Gastrocnemius medialis (tissue), 4 donors: ENCODE measurements around the gene GABRG3. TPM values are rescaled to one million over a fixed set of nuclear protein-coding genes. Genes with fewer than 3 reads are reported as not detected.

ENCODE experiments used
- ATAC-seq, 2 donors: fragments of 150-250 bp; one replicate each; pipeline ENCODE4 v1.9.1; 2016
- DNase-seq, 2 donors: peaks; one replicate each; pipeline ENCODE4 v3.0.0-alpha.2; 2019
- H3K27ac ChIP-seq, 4 donors: fragments of 200-600 bp; sonication (generic); 1 replicate in 1 of 4; 2 replicates in 3 of 4; pipeline ENCODE4 v1.5.1; 2016 to 2018; ENCODE audit warnings: mild to moderate bottlenecking in 2 of 4, moderate library complexity in 1 of 4
- H3K27me3 ChIP-seq, 3 donors: fragments of 200-600 bp; sonication (generic) in 2 of 3; 1 replicate in 1 of 3; 2 replicates in 2 of 3; pipeline versions ENCODE4 v1.5.1 to v1.6.0; 2016 to 2019; ENCODE audit warnings: mild to moderate bottlenecking in 1 of 3, moderate library complexity in 1 of 3
- H3K36me3 ChIP-seq, 2 donors: fragments of 200-600 bp; sonication (generic) in 1 of 2; one replicate each; pipeline ENCODE4 v1.5.1; 2017 to 2018
- H3K4me1 ChIP-seq, 2 donors: fragments of 200-600 bp; sonication (generic) in 1 of 2; one replicate each; pipeline ENCODE4 v1.5.1; 2016 to 2017; ENCODE audit warnings: mild to moderate bottlenecking in 2 of 2
- H3K4me3 ChIP-seq, 4 donors: fragments of 200-600 bp; sonication (generic) in 3 of 4; 1 replicate in 1 of 4; 2 replicates in 3 of 4; pipeline ENCODE4 v1.5.1; 2016 to 2019; ENCODE audit warnings: mild to moderate bottlenecking in 2 of 4
- H3K9me3 ChIP-seq, 3 donors: fragments of 200-600 bp; sonication (generic) in 2 of 3; 1 replicate in 1 of 3; 2 replicates in 2 of 3; pipeline ENCODE4 v1.5.1; 2016 to 2019
- POLR2A ChIP-seq, 2 donors: fragments of 450-650 bp; IDR thresholded peaks; one replicate each; pipeline ENCODE4 v1.6.1; 2017; ENCODE audit warnings: antibody characterized with exemption in 2 of 2, mild to moderate bottlenecking in 2 of 2, moderate library complexity in 2 of 2
- in situ Hi-C, 4 donors: fragments of 200-750 bp; cut with MboI; loops; one replicate each; pipeline versions ENCODE4 v1.15.0 to v1.8.0; 2017; ENCODE audit warnings: low sequenced_read_pairs in 4 of 4
- intact Hi-C: fragments of 100-400 bp; cut with DNase I; formaldehyde crosslinking; loops from one replicate; pipeline ENCODE4 v1.15.1; 2023; ENCODE audit warnings: low total_unique reads
- total RNA-seq, 4 donors: library from RNA; depleted of rRNA; stranded (reverse); fragments of >200 nt; gene quantifications; one replicate each; pipeline versions ENCODE4 v1.1.0 to v1.2.3, GENCODE V29; 2016
- TF ChIP-seq, protein P1 (sequence below), 5 experiments: fragments of 450-650 bp in 3 of 5; fragments of 200-600 bp in 2 of 5; sonication (generic) in 2 of 5; IDR thresholded peaks in 4 of 5; conservative IDR thresholded peaks in 1 of 5; 1 replicate in 4 of 5; 2 replicates in 1 of 5; pipeline ENCODE4 v1.5.1; 2016 to 2019; ENCODE audit warnings: antibody characterized with exemption in 5 of 5, mild to moderate bottlenecking in 3 of 5, moderate library complexity in 3 of 5

The GABRG3 gene
- total RNA-seq, 4 donors from 2014 or later: not detected

GRCh38 chr15:27271258-27271657 is 300.3 kb downstream of the GABRG3 start:
- TF ChIP-seq, protein P1, sequence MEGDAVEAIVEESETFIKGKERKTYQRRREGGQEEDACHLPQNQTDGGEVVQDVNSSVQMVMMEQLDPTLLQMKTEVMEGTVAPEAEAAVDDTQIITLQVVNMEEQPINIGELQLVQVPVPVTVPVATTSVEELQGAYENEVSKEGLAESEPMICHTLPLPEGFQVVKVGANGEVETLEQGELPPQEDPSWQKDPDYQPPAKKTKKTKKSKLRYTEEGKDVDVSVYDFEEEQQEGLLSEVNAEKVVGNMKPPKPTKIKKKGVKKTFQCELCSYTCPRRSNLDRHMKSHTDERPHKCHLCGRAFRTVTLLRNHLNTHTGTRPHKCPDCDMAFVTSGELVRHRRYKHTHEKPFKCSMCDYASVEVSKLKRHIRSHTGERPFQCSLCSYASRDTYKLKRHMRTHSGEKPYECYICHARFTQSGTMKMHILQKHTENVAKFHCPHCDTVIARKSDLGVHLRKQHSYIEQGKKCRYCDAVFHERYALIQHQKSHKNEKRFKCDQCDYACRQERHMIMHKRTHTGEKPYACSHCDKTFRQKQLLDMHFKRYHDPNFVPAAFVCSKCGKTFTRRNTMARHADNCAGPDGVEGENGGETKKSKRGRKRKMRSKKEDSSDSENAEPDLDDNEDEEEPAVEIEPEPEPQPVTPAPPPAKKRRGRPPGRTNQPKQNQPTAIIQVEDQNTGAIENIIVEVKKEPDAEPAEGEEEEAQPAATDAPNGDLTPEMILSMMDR (IDR thresholded peaks at IDR 0.05 in 4 of 5, conservative IDR thresholded peaks at IDR 0.05 in 1 of 5): no peak
- no peaks in the 10 kb centered on the region for H3K27me3 ChIP-seq
- H3K9me3 ChIP-seq: no peaks in the 10 kb centered on the region
- no peak overlapping the region for H3K4me3 ChIP-seq
- ATAC-seq (no peak), DNase-seq (no peak)
- H3K27ac ChIP-seq: no peak overlapping the region
- intact Hi-C loops: no loop called here
- H3K4me1 ChIP-seq: no peaks in the 10 kb centered on the region
- in situ Hi-C loops: no loop called here
- H3K36me3 ChIP-seq: no peaks in the 10 kb centered on the region

GRCh38 chr15:27272427-27272826 is 301.4 kb downstream of the GABRG3 start:
- DNase-seq: no peak
- ATAC-seq: no peak
- in situ Hi-C loops (no loop called here), intact Hi-C loops (no loop called here)
- no peaks in the 10 kb centered on the region for H3K4me1 ChIP-seq
- H3K36me3 ChIP-seq: no peaks in the 10 kb centered on the region
- TF ChIP-seq POLR2A (IDR thresholded peaks at IDR 0.05): no peak
- TF ChIP-seq, protein P1 (IDR thresholded peaks at IDR 0.05 in 4 of 5, conservative IDR thresholded peaks at IDR 0.05 in 1 of 5): no peak
- no peaks in the 10 kb centered on the region for H3K9me3 ChIP-seq
- no peak overlapping the region for H3K27ac ChIP-seq
- no peak overlapping the region for H3K4me3 ChIP-seq
- H3K27me3 ChIP-seq: no peaks in the 10 kb centered on the region

GRCh38 chr15:27273506-27273905 is 302.5 kb downstream of the GABRG3 start:
- Histone ChIP-seq H3K27me3 (no peaks in the 10 kb centered on the region), H3K36me3 (no peaks in the 10 kb centered on the region), H3K4me1 (no peaks in the 10 kb centered on the region), H3K4me3 (no peak overlapping the region), H3K9me3 (no peaks in the 10 kb centered on the region), H3K27ac (no peak overlapping the region)
- intact Hi-C loops (no loop called here), in situ Hi-C loops (no loop called here)
- ATAC-seq (no peak), DNase-seq (no peak)
- TF ChIP-seq POLR2A (IDR thresholded peaks at IDR 0.05): no peak
- TF ChIP-seq, protein P1 (IDR thresholded peaks at IDR 0.05 in 4 of 5, conservative IDR thresholded peaks at IDR 0.05 in 1 of 5): no peak

DNA sequence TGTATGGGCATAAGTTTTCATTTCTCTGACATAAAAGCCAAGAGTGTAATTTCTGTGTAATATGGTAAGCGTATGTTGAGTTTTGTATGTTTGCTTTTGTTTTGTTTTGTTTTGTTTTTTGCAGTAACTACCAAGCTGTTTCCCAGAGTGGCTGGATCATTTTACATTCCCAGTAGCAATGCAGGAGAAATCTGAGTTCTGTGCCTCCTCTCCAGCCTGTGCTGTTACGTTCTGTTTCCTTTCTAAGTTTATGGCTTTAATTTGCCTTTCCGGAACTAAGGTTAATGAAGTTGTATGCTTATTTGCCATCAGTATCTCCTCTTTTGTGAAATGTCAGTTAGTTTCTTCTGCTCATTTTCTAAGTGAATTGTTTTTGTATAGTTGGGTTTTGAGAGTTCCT is 307.8 kb downstream of the GABRG3 start:
- in situ Hi-C loops: no loop called here
- Histone ChIP-seq H3K27me3 (no peaks in the 10 kb centered on the region), H3K4me1 (no peaks in the 10 kb centered on the region), H3K4me3 (no peak overlapping the region), H3K36me3 (no peaks in the 10 kb centered on the region), H3K9me3 (no peaks in the 10 kb centered on the region), H3K27ac (no peak overlapping the region)
- DNase-seq (no peak), ATAC-seq (no peak)
- TF ChIP-seq POLR2A (IDR thresholded peaks at IDR 0.05): no peak
- TF ChIP-seq, protein P1 (IDR thresholded peaks at IDR 0.05 in 4 of 5, conservative IDR thresholded peaks at IDR 0.05 in 1 of 5): no peak
- intact Hi-C loops: no loop called here

DNA sequence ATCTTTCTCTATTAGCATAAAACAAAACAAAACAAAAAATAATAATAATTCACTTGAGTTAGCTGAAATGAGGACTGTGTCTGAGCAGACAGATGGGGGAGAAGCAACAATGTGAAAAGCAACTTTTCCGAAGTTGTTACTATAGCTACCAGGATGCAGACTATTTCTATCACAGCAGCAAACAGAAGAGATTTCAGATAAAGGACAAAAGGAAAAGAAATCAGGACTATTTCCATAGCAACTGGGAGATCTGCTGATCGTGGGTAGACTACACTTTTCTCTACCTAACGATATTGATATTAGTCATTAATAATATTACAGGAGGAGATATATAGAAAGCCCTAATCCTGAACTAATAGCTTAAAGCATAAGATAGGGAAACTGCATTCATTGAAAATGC is 321.7 kb downstream of the GABRG3 start:
- intact Hi-C loops: no loop called here
- no peaks in the 10 kb centered on the region for H3K27me3 ChIP-seq
- in situ Hi-C loops: no loop called here

More for the DNA sequence above, 321.7 kb downstream of the GABRG3 start:
- Histone ChIP-seq H3K4me3 (no peak overlapping the region), H3K4me1 (no peaks in the 10 kb centered on the region), H3K9me3 (no peaks in the 10 kb centered on the region), H3K36me3 (no peaks in the 10 kb centered on the region), H3K27ac (no peak overlapping the region)
- ATAC-seq (no peak), DNase-seq (no peak)
- TF ChIP-seq POLR2A (IDR thresholded peaks at IDR 0.05): no peak
- TF ChIP-seq, protein P1 (IDR thresholded peaks at IDR 0.05 in 4 of 5, conservative IDR thresholded peaks at IDR 0.05 in 1 of 5): no peak
